HG03571 (cell line): ENCODE data around the gene SLC9A3.
"Not testable (repeated sequence)": the region's sequence is repeated elsewhere in the genome, so short reads cannot be mapped to it uniquely, and the experiment has no call there.

Experiments used
- ATAC-seq: cut with Tn5 transposase; IDR thresholded peaks from one replicate; pipeline ENCODE4 v1.9.1; 2021; ENCODE audit not compliant: unreplicated experiment

SLC9A3 gene

DNA sequence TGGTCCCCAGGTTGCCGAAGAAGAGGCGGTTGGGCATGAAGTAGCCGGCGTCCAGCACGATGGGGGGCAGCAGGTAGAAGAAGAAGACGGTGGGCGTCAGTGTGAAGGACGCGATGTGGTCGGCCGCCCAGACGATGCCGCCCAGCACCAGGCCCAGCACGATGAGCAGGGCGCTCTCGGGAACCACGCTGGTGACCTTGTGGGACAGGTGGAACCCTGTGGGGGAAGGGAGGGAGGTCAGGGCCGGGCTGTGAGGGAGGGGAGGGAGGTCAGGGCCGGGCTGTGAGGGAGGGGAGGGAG lies 32.4 kb downstream of the SLC9A3 start:
- ATAC-seq = no peak

DNA sequence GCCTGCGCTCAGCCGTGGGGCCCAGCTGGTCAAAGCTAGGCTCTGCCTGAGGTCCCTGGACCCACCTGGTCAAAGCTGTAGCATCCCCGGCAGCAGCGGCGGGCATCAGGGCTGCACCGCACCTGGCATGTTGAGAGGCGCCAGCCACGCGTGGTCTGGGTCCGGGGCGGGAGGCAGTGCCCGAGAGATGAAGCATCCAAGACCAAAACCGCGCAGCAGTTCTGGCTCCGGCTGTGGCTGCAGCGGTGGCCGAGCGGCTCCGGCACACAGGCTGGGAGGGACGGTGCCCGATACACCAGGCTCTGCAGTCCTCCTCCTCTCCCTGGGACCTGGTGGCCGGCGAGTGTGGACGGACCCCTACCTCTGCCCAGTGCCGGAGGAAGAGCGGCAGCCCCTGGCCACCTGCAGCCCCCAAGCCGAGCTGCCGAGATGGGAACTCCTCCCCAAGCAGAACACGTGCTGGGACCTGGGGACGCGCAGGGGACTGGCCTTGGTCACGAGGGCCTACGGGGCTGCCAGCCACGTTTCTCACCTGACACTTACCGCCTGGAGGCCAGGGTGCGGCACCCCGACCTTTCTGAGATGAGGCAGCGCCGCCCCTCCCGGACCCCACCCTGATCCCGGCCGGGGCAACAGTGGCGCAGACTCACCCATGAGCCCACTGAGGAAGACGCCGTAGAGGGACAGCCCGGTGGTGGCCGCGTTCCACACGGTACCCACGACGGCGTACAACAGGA lies 33.0 kb downstream of the SLC9A3 start:
- ATAC-seq = no peak

DNA sequence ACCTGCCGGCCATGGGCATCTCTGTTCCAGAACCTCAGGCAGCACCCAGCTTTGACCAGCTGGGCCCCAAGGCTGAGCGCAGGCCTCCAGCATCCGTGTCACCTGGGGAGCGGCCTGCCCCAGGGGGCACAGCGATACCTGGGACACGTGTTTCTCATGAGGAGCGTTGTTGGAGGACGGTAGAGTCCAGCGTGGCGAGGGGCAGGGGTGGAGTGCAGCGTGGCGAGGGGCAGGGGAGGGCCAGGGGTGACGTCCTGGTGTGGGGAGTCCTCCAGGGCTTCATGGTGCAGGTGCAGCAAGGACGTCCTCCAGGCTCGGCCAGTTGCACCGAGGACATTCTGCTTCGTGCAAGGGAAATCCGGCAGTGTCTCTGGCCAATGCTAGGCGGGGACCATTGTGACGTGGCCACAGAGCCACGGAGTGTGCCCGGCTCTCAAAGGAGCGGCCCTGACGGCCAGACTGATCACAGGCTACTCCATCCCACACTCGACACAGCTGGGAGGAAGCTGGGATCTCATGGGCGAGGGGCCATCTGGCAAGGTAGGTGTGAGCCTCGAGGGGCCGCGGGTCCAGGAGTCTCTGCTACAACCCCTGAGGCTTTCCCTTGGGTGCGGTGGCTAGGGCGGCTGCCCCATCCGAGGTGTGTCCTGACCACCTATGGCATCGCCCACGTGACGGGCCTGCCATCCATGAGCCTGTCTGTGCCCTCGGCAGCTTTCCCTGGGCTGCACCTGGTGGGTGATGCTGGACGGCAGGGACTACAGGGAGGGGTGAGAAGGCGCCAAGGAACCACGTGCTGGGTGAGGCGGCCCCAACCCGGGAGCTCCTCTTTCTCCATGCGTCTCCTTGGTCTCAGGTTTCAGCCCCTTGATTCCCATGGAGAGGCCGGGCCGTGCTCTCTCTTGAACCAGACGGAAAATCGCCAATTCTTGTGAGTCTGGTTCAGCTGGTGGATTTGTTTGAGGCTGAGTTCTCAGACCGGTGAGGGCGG lies 33.8 kb downstream of the SLC9A3 start:
- no peak for ATAC-seq

DNA sequence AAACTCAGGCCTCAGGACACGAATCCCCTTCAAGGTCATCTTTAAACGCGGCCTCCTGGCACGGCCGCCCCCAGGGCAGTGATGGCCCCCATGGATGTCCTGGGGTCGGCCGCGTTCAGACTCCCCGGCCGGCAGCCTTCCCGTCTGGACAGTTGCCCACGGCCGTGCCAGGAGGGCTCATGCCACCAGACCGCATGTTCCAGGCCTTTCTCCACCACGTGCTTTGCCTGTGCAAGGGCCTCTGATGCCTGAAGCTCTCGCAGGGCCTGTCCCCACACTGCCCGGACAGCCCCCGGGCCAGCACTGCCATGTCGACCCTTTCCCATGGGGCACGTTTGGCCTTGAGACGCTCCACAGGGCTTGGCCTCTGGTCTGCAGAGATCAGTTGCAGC lies 34.6 kb downstream of the SLC9A3 start:
- no peak for ATAC-seq

DNA sequence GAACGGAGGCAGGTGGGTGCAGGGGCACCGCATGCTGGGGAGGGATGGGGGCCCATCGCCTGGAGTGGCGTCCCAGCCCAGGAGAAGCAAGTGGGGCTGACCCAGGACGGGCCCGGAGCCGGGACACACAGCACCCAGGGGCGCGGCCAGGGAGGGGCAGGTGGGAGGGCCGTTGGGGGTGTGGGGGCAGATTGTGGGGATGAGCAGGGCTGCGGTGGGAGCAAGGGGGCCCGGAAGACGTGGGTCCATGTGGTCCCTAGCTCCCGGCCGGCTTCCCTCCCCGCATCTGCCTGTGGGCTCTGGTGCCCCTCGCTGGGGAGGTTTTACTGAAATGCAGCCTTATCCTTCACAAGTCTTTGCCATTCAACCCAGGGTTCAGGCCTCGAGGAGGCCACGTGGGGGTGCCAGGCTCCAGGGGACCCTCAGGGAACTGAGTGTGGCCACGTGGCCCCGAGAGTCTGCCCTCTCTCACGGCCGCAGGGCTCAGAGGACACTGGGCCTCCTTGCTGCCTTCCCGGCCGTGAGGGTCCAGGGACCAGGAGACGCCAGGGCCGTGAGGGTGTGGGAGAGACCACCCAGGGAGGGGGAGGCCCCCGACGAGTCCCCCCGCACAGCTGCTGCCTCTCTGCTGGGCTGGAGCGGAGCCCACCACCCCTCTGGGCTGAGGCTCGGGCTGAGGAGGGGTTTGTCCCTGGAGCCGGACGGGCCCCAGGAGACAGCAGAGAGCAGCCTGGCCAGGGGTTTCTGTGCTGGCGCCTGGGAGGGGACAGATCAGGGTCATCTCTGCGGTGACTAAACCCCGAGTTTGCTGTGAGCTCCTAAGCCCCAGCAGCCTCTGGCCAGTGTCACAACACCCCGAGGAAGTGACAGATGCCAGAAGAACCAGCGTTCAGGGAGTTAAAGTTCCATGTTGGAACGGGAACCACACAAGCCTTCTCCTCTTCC lies 35.2 kb downstream of the SLC9A3 start:
- ATAC-seq = no peak

DNA sequence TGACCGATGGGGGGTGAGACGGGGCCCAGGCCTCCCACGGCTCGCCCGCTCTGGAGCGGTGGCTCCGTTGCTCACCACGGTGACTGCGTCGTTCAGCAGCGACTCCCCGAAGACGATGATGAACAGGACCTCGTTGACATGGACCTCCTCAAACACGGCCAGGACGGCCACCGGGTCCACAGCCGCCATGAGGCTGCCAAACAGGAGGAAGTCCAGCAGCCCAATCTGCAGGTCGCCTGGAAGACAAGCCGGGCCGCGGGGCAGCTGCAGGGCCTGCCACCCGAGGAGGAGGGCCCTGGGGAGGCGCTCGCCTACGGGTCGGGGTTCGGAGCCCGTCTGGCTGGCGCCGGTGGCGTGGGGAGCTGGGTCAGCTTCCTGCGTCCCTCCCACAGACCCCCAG lies 36.0 kb downstream of the SLC9A3 start:
- ATAC-seq = no peak

DNA sequence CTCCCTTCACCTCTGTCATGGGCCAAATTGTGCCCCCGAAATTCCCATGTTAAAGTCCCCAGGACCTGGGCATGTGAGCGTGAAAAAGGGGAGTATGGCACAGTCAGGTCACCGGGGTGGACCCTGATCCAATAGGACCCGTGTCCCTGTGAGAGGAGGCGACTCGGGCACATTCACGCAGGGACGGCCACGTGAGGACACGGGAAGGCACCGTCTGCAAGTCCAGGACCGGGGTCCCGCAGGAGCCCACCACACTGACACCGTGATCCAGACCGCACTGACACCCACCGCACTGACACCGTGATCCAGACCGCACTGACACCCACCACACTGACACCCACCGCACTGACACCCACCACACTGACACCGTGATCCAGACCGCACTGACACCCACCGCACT lies 37.7 kb downstream of the SLC9A3 start:
- not testable (repeated sequence) for ATAC-seq

DNA sequence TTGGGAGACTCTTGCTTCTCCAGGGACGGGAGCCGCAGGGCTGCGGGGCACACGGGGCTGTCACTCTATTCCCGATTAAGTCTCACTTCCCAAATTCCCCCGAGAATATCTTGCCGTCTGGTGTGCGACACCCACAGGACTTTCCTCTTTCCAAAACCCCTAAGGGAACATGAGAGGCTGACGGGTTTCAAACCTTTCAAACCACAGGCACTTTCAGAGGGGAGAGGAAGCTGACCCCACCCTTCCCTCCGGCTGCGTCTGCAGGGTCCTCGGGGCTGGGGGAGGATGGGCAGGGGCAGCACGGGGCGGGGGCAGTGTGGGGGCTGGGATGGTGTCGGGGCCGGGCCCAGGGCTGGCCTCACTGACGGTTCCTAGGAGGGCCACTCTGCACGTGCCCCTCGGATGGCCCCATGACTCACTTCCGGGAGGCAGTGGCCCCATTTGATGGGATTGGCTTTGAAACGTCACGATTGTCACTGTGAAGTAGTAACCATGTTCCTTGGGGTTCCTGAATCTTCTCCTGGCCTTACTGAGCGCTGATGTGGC lies 38.2 kb downstream of the SLC9A3 start:
- ATAC-seq = no peak

DNA sequence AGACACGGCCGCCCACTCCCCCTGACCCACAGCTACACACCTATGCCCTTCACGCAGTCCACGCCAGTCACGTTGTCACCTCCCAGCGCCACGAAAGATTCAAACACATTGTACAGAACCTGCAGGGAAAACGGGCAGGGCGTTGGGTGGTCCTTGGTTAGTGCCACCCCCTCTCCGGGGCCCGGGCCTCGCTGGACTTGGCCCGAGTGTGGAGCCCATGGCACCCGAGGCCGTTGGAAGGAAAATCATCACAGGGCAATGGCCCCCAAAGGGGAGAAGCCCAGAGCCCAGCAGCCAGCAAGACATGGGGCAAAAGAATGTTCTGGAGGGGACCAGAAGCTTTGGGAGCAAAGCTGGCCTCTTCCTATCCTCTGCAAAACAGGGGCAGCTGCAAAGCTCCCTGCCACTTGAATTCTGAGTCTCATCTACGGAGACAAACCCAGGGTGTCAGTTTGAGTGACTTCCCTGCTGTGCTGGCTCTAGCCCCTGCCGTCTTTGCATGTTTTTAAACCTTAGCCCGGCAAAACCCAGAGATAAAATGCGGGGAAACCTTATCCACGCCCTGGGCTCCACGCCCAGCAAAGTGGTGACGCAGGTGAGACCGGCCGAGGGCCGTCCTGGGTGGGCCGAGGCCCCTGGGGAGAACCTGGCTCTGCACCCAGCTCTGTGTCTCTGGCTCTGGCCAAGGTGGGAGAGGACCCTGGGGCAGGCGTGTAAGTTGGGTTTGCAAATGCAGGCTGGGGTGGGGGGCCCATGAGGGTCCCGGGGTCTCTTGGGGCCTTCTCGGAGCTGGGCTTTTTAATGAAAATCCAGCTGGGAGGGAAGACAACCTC lies 38.9 kb downstream of the SLC9A3 start:
- ATAC-seq = no peak

DNA sequence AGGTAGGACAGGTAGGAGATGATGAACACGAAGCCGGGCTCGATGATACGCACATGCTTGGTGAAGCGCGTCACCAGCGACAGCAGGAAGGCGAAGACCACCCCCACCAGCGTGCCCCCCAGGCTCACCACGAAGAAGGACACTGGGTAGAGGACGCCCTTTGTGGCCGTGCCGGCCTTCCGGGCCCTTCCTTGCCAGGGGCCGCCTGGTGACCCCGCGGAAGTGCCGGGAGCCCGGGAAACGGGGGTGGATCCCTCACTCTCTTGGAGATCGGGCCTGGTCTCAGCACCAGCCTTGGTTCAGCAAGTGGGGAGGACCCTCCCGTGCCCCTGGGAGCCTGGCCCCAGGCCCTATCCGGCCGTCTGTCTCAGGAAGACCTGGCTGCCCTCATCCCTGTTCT lies 39.7 kb downstream of the SLC9A3 start:
- no peak for ATAC-seq

DNA sequence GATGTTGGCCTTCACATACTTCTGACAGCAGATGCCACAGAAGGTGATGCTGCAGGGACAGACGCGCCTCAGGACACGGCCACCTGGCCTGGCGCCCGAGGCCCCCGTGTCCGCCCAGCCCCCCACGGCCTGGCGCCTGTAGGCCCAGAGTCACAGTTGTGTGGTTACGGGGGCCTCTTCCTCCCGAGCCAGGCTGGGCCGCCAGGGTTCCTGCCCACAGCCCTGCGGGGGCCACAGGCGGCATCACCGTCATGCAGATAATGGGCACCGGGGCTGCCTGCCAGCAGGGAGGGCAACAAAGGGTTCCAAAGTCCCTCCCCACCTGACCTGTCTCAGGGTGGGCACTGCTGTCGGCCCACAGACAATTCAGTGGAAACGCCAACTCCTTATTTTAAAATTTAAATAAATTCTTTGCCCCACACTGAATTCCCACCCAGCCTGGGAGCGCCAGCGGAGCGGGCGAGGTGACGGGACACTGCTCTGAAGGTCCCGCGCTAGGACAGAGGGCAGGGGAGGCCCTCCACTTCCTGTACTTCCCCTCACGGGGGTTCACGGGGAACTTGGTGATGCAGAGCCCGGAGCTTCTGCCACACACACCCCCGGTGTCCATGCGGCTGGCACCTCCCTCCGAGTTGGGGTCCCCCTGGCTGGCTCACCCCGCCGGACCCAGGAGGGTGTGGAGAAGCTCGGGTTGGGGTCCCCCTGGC lies 40.7 kb downstream of the SLC9A3 start:
- no peak for ATAC-seq

DNA sequence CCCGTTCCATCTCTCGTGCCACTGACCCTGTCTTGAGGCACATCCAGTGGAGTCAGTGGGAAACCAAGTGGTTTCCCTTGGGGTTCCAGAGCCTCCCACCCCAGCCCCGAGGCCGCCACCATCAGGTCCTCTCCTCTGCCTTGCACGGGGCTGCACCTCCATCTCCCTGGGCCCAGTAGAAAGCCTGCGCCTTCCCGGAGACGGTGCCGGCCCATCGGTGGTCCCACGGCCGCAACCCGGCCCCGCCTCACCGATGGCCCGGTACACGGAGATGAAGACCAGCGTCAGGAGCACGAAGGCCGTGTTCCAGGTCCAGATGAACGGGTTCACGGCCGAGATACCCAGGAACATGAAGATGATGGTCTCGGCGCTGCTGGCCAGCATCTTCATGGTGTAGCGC lies 41.2 kb downstream of the SLC9A3 start:
- no peak for ATAC-seq

DNA sequence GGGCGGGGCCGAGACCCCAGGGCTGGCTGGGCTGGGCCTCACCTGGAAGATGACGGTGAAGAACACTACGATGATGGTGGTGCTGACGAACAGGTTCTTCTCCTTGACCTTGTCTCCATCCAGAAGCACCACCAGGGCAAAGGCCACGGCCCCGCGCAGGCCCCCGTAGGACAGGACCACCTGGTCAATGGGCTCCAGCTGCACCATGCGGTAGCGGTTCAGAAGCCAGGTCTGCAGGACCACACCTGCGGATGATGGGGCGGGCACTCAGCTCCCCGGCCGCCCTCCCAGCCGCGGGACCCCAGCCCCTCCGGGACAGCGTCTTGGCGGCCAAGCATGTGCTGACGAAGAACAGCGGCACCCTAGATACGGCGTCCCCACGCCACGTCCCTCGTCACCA lies 41.7 kb downstream of the SLC9A3 start:
- ATAC-seq = no peak

DNA sequence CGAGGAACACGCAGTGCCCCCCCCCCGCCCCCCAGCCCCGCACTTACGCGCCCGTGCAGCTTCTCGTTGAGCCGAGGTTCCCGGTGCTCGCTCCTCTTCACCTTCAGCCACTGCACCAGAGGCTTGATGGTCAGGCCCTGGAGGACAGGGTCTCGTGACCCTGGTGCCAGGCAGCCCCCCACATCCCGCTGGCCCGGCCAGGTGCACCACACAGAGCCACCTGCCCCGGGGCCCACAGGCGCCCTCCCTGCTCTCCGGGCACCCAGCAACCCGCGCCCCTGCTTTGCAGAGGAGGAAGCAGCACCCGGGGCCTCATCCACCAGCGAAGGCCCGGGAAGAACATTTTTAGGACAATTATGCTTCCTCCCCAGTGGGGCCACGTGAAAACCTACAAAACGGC lies 42.2 kb downstream of the SLC9A3 start:
- ATAC-seq = no peak

DNA sequence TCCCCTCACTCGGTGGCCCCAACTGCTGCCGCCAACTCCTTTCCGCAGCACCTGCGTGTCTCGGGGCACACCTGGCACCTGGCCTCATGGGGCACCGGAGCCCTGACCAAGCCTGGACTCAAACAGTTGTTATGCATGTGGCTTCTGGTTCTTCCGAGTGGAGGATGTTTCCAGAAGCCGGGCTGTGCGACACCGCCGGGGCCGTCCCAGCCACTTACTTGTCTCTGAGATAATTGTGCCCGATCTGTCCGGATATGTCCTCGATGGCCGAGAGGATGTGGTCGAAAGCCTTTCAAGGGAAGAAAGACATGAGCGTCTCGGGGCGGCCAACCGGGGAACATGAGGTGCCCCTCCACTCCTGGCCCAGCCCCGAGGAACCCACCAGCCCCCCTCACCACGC lies 42.9 kb downstream of the SLC9A3 start:
- no peak for ATAC-seq

DNA sequence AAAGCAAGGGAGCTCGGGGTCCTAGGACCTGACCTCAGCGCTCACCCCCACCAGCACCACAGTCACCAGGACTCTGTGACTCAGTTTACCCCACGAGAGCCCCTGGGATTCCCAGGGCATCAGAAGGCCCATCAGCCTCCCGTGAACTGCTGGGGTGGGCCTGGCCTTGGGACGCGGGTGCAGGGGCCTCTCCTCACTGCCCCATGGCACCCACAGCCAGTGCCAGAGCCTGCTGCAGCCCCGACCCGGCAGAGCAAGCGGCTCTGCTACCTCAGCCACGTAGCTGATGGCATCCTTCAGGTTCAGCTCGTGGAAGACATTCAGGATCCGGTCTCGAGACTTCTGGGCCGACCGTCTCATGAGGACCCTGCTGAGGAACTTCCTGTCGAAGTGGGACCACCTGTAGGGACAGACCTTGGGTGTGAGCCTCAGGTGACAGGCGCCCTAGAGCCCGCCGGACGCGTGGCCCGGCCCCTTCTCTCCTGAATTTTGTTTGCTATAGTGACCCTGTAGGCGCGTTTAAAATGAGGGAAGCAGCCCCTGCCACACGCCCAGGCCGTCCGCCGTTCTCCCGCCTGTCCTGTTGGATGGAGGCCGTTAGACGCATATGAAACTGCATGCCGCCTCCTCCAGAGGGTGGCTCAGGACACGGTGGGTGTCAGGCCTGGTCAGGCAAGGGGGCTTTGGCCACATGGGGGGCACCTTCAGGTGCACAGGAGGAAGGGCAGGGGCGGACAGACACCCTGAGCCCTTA lies 44.5 kb downstream of the SLC9A3 start:
- no peak for ATAC-seq

DNA sequence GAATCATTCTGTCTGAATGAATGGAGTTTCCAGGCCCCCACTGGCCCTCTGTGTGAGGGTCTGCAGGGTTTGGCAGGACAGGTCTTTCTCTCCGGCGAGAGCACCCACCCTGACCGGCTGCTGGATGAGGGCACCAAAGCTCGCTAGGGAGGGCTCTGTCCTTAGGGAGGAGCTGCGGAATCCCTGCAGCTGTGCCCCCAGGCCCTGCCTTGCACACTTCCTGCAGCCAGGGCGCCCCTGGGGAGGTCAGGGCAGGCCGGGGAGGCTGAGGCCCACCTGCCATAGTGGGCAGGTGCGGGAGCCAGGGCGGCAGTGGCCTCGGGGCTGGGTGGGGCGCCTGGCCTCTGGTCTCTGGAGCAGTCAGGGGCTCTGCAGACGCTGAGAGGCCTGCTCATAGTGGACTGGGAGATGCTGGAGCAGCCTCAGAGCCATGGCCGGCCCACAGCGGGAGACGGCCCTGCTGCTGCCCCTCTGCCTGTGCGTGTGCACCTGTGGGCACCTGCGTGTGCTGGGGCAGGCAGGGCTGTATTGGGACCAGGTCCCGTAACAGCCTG lies 45.2 kb downstream of the SLC9A3 start:
- ATAC-seq = no peak

DNA sequence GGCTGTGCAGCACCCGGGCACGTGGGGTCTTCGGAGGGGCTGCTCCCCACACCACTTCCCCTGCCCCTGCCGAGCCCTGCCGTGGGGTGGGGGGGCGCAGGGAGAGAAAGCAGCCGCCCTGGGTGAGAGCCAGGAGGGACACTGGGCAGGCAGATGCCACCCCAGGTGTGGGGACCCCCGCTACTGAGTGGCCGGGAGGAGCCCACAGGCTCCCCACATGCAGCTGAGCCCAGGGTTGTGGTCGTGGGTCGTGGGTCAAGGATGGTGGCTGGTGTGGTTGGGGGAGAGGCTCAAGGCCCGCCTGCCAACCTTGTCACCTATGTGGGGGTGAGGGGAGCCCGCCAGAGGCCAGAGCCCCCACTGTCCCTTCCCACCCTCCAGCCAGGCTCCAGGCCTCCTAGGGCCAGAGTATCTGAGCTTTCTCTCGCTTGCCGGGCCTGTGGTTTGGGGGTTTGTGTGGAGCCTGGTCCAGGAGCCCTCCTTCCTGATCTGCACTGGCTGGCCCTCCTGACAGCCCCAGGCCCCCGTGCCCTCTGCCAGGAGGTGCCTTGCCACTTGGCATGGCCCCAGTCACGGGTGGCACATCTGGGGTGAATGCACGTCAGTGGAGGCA lies 45.8 kb downstream of the SLC9A3 start:
- no peak for ATAC-seq
